ENCODE data around the gene IGBP1. TPM values are rescaled to one million over a fixed set of nuclear protein-coding genes. Genes with fewer than 3 reads are reported as not detected.
A peak's percentile ranks its signal among the peaks of the same experiment; 100 is the strongest.

The IGBP1 gene
- polyA plus RNA-seq, 1 experiment = 118 TPM

DNA sequence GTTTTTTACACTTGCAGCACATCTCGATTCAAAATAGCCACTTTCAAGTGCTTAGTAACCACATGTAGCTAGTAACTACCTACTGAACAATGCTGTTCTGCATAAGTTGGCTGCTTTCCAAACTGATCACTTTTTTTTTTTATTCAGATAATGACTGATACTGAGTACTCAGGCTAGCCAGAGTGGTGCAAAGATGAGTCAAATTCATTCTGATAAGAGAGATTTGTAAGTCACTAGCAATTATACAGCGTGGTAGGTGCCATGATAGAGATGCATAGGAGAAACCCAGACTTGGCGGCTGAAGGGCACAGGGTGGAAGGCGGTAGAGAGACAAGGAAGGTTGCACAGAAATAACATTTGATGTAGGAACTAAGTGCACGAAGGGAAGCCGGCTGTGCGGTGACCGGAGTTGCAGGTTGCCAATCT lies 357 bp upstream of the IGBP1 start:
- H3K4me3 ChIP-seq (ENCODE audit: low read depth, low read length) = peak overlapping the region; percentile 80
- ChIA-PET CTCF (interaction anchor here (0.6 to 2.7 kb wide), 59 partner anchors 9 to 1520 kb away, joined by 3 to 38 read pairs (median 5); partner anchors contain the start of genes GDPD2, KIF4A and PDZD11), POLR2A (interaction anchor here (0.6 to 1.6 kb wide), 5 partner anchors 17 to 303 kb away, joined by 3 to 20 read pairs (median 4); partner anchors contain the start of genes KIF4A and PDZD11)
- DNase-seq (ENCODE audit: low read depth, low spot score) = no peak
- H3K27ac ChIP-seq (ENCODE audit: low read depth, low read length) = peak overlapping the region; percentile 94
- H3K9me3 ChIP-seq (ENCODE audit: control insufficient read depth, insufficient read depth, low read length) = no peaks in the 10 kb centered on the region
- no peak for TF ChIP-seq CTCF (IDR thresholded peaks at IDR 0.05; ENCODE audit: low read depth, low read length)
- H3K27me3 ChIP-seq (ENCODE audit: control insufficient read depth, insufficient read depth, low read length) = no peaks in the 10 kb centered on the region

DNA sequence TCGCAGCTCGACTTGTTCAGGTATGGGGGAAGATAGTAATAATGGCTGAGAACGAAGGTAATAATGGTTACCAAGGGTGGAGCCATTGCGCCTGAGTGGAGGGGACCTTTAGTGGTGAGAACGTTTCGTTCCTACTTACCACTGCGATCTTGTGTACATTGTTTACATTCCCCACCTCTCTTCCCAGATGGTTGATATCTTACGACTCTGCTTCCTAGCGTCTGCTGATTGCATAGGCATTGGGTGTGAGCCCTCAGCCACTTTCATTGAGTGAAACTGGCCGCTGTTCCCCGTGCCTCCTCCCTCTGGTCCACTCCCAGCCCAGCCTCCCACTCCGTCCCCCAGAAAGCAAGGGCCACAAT lies 850 bp downstream of the IGBP1 start:
- peak overlapping the region; percentile 94 for H3K27ac ChIP-seq (ENCODE audit: low read depth, low read length)
- peak overlapping the region; percentile 80 for H3K4me3 ChIP-seq (ENCODE audit: low read depth, low read length)
- CTCF ChIA-PET = interaction anchor here (0.6 to 2.7 kb wide), 40 partner anchors 8 to 1306 kb away, joined by 3 to 38 read pairs (median 6); partner anchors contain the start of genes EFNB1, GDPD2, KIF4A and PDZD11
- POLR2A ChIA-PET = interaction anchor here (0.7 to 1.6 kb wide), 5 partner anchors 8 to 159 kb away, joined by 3 to 20 read pairs (median 4); partner anchors contain the start of genes KIF4A and PDZD11
- no peaks in the 10 kb centered on the region for H3K9me3 ChIP-seq (ENCODE audit: control insufficient read depth, insufficient read depth, low read length)
- H3K27me3 ChIP-seq (ENCODE audit: control insufficient read depth, insufficient read depth, low read length) = no peaks in the 10 kb centered on the region
- TF ChIP-seq CTCF (IDR thresholded peaks at IDR 0.05; ENCODE audit: low read depth, low read length) = no peak
- DNase-seq (ENCODE audit: low read depth, low spot score) = no peak

DNA sequence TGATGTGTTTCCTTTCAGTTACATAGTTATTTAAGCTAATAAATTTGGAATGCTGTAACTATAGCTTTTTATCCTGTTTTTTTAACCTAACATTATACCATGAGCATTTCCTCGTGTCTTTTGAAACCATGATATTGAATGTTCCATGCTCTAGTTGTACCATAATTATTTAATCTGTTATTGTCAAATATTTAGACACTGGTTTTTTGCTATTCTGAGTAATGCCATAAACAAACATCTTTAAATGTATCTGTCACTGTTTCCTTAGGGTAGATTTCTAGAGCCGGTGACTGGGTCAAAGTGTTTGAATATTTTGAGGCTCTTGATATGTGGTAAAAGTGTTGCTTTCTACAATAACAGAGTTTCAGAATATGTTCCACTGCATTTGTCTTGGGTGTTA lies 5.4 kb downstream of the IGBP1 start:
- no peak overlapping the region for H3K4me3 ChIP-seq (ENCODE audit: low read depth, low read length)
- ChIA-PET POLR2A (no interaction called here), CTCF (no interaction called here)
- no peak overlapping the region for H3K27ac ChIP-seq (ENCODE audit: low read depth, low read length)
- DNase-seq (ENCODE audit: low read depth, low spot score) = no peak
- no peak for TF ChIP-seq CTCF (IDR thresholded peaks at IDR 0.05; ENCODE audit: low read depth, low read length)
- no peaks in the 10 kb centered on the region for H3K27me3 ChIP-seq (ENCODE audit: control insufficient read depth, insufficient read depth, low read length)
- no peaks in the 10 kb centered on the region for H3K9me3 ChIP-seq (ENCODE audit: control insufficient read depth, insufficient read depth, low read length)

DNA sequence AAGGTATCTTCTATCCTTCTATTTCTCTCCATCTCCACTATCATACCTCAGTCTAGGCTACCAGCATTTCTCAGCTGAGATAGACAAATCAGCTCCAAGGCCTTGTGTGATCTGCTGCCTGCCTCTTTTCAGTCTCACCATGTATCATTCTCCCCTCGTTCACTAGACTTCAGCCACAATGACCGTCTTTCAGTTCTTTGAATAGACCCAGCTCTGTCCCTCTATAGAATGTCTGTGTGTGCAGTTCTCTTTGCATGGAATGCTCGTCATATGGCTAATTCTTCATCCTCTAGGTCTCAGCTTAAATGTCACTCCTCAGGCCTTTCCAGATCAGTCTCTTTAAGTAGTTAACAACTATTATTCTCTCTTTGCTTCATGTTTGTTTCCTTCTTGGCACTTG lies 6.5 kb downstream of the IGBP1 start:
- Histone ChIP-seq H3K27ac (ENCODE audit: low read depth, low read length) (no peak overlapping the region), H3K27me3 (ENCODE audit: control insufficient read depth, insufficient read depth, low read length) (no peaks in the 10 kb centered on the region), H3K4me3 (ENCODE audit: low read depth, low read length) (no peak overlapping the region), H3K9me3 (ENCODE audit: control insufficient read depth, insufficient read depth, low read length) (no peaks in the 10 kb centered on the region)
- POLR2A ChIA-PET = interaction anchor here (0.7 kb wide), 1 partner anchor 35 kb away, joined by 4 read pairs; no protein-coding TSS in a partner anchor
- no peak for TF ChIP-seq CTCF (IDR thresholded peaks at IDR 0.05; ENCODE audit: low read depth, low read length)
- DNase-seq (ENCODE audit: low read depth, low spot score) = no peak
- CTCF ChIA-PET = no interaction called here

DNA sequence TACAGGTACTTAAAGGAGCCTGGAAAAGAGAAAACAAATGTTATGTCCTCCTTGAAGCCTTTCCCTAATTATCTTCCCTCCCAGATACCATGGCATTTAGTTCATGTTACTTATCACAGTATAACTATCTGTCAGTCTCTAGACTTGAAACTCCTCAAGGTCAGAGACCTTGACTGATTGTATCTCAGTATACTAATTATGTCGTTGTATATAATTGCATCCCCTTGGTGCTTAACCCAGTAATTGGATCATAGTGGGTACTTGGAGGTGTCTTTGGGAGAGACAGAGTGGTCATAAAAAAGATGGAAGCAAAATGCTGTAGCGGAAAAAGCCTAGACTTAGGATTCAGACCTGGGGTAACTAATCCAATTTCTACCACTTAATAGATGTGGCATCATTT lies 8.1 kb downstream of the IGBP1 start:
- Histone ChIP-seq H3K27me3 (ENCODE audit: control insufficient read depth, insufficient read depth, low read length) (no peaks in the 10 kb centered on the region), H3K9me3 (ENCODE audit: control insufficient read depth, insufficient read depth, low read length) (no peaks in the 10 kb centered on the region), H3K27ac (ENCODE audit: low read depth, low read length) (no peak overlapping the region), H3K4me3 (ENCODE audit: low read depth, low read length) (no peak overlapping the region)
- ChIA-PET POLR2A (no interaction called here), CTCF (interaction anchor here (2.1 kb wide), 1 partner anchor 8 kb away, joined by 9 read pairs; the partner anchor contains the start of gene IGBP1)
- DNase-seq (ENCODE audit: low read depth, low spot score) = no peak
- no peak for TF ChIP-seq CTCF (IDR thresholded peaks at IDR 0.05; ENCODE audit: low read depth, low read length)

Measured in AG04450 (cell line).